Kidney glomerular epithelial cell (primary cell): ENCODE measurements around the gene PEX16.

Source experiments
- DNase-seq: peaks from one replicate; lab custom pipeline; 2025; lab: John Stamatoyannopoulos, UW

PEX16 gene

DNA sequence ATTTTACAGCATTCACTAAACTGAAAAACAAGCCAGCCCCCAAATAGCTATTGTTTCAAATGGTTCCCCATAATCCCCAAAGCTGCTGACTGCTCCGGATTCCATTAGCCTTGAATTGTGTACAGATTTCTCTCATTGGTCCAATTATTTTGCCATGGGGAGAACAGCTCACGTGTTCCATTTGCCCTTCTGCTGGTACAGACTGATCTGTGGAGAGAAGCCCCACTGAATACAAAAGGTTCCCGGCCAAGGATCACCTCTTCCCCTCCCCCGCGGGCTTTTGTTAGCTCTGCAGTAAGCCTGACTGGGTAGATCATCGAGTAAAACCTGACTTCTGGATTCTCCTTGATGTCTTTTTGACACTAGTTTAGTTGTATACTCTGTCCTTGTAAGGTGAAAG, 41.3 kb downstream of the PEX16 start:
- no peak for DNase-seq

- peak; percentile 29 for DNase-seq
These were observed 44.9 kb downstream of the PEX16 start for GRCh38 chr11:45872651-45873356.

DNA sequence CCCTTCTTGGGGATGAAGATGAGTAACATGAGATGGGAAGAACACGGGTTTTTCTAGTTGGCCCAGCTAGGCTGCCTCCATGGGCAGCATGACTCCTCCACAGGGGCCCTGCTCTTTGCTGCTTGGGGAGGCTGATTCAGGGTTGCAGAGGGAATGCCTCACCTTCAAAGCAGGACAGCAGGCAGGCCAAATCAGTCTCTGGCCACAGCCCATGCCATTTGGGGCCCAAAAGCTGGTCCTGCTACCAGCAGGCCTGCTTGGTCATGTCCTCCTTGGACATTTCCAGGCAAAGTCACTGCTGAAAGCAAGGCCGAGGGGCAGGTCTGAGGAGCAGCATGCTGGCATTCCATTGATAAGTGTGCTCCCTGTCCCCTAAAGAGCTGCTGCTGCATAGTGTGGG, 46.0 kb downstream of the PEX16 start:
- DNase-seq = no peak

DNA sequence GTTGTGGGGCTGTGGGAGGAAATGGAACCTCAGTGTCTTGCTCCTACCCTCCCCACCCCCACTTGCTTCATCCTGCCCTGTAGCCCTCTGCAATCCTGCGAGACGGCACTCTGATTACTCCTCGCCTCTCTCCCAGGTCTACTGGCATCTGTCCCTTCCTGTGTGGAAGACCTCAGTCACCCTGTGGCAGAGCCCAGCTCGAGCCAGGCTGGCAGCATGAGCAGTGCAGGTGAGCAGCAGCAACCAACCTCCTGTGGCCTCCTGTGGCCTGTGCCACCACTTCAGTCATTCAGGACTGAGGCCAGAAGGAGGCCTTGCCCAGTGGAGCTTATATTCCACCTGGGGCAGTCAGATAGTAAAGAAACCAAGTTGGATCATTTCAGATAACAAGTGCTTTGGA, 47.0 kb downstream of the PEX16 start:
- DNase-seq = no peak

DNA sequence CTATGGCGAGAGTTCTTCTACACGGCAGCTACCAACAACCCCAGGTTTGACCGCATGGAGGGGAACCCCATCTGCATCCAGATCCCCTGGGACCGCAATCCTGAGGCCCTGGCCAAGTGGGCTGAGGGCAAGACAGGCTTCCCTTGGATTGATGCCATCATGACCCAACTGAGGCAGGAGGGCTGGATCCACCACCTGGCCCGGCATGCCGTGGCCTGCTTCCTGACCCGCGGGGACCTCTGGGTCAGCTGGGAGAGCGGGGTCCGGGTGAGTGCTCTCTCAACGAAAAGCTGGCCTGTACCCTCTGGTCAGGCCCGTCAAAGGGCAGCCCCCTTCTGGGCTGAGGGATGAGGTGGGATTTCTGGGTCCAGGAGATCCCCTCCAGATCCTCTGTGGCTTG, 48.1 kb downstream of the PEX16 start:
- no peak for DNase-seq

DNA sequence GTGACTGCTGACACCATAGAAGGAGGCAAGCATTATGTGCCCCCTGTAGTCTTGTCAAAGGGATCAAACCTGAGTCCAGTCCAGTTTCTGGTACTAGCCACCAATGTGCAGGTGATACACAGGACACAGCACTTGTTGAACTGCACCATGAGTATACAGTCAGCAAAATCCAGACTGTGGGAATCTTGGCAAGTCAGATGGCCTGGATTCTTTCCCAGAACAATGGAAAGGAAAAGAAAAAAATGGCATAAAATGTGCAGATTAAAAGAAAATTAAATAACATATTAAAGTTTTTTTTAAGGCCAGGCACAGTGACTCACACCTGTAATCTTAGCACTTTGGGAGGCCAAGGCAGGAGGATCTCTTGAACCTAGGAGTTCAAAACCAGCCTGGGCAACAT, 53.6 kb downstream of the PEX16 start:
- DNase-seq = no peak

GRCh38 chr11:45860764-45861510, 56.7 kb downstream of the PEX16 start:
- DNase-seq = no peak

- no peak for DNase-seq
These were observed 57.3 kb downstream of the PEX16 start for GRCh38 chr11:45860348-45860747.
